NCI-H69 (cell line): ENCODE measurements around the gene TBC1D3E.
"Not testable (repeated sequence)": the region's sequence is repeated elsewhere in the genome, so short reads cannot be mapped to it uniquely, and the experiment has no call there.

ENCODE experiments used
- DNase-seq: peaks from one replicate; lab custom pipeline; 2025; lab: John Stamatoyannopoulos, UW

TBC1D3E gene

GRCh38 chr17:38127651-38128050, at the start of gene TBC1D3E:
Gene TBC1D3E (plus strand): TSS chr17:38127951. CDS start chr17:38129496, 1,545 bp downstream.
- DNase-seq, result not testable (repeated sequence)

- not testable (repeated sequence) for DNase-seq
These were observed 40.4 kb upstream of the TBC1D3E start for GRCh38 chr17:38087344-38087743.

- DNase-seq, result not testable (repeated sequence)
These were observed 39.6 kb upstream of the TBC1D3E start for GRCh38 chr17:38088120-38088519.

- not testable (repeated sequence) for DNase-seq
These were observed 33.6 kb upstream of the TBC1D3E start for GRCh38 chr17:38094059-38094694.

GRCh38 chr17:38099262-38099661, 28.5 kb upstream of the TBC1D3E start:
- not testable (repeated sequence) for DNase-seq

- not testable (repeated sequence) for DNase-seq
These were observed 7.9 kb upstream of the TBC1D3E start for GRCh38 chr17:38119829-38120228.

GRCh38 chr17:38134860-38135259, 7.1 kb downstream of the TBC1D3E start:
- DNase-seq, result not testable (repeated sequence)
